Measurements from ENCODE around the gene RIN3. TPM values are rescaled to one million over a fixed set of nuclear protein-coding genes. Genes with fewer than 3 reads are reported as not detected.

RIN3 gene
- polyA plus RNA-seq, 1 experiment = 8.2 TPM

DNA sequence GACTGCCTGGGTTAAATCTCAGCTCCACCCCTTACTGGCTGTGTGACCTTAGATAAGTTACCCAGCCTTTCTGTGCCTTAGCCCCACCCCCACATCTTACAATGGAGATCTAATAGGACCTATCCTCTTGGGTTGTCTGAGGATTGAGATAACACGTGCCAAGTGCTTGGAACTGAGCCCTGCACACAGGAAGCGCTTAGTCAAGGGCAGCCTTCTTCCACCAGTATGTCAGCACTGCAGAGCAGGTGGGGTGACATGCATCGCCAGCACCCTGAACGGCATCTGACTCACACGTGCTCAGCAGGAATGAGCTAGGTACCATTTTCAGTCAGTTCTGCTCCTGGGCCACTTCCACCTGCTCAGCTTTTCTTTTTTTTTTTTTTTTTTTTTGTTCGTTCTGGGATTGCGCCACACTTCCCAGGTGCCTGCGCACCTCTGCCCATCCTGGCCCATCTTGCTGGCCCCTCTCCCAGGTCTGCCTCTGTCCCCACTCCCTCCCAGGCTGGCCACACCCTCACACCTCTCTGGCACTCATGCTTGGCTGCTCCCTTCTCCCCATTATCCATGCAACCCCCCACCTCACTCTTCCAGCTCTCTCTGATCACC lies 215.3 kb downstream of the RIN3 start:
- no peak for TF ChIP-seq CTCF (IDR thresholded peaks at IDR 0.05; ENCODE audit: insufficient read depth, low read depth, low read length)
- DNase-seq (ENCODE audit: low read depth) = no peak
- Histone ChIP-seq H3K4me3 (ENCODE audit: low read depth, low read length) (no peak overlapping the region), H3K36me3 (ENCODE audit: control insufficient read depth, insufficient read depth, low read length) (peaks cover 3% of the 10 kb centered on the region; the same call in 1 of the 2 replicates), H3K27me3 (ENCODE audit: control insufficient read depth, insufficient read depth, low read length) (no peaks in the 10 kb centered on the region)
- CTCF ChIA-PET = no interaction called here
- POLR2A ChIA-PET = no interaction called here

DNA sequence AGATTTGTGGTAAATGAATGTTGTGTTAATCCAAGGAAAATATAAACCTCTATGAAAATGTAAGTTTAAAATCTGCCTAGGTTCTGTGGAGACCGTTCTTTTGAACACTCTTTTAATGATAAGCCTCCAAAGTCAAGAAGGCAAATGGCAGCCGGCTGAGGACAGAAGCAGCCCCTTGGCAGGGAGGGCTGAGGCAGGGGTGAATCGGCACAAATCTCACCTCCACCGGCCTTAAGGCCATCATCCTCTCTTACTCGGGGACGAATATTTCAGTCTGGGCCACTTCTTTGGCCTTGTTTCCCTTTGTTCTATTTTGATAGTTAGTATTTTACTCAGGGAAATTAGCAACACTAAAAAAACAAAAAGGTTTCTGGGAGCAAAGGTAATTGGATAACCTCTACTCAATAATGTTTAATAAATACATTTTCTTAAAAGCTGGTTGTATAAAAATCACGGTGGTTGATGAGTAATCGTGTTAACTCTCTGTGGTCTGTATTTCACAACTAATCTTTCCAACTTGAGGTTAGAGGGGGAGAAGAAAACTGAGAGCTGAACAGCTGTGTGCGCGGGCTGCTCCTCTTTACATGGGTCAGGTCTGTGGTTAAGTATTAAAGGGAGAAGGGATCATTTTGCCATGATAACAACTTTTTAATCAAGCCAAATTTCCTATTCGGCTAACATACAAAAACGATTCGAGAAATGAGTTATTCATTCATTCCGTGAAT lies 216.2 kb downstream of the RIN3 start:
- Histone ChIP-seq H3K4me3 (ENCODE audit: low read depth, low read length) (no peak overlapping the region), H3K27me3 (ENCODE audit: control insufficient read depth, insufficient read depth, low read length) (no peaks in the 10 kb centered on the region), H3K36me3 (ENCODE audit: control insufficient read depth, insufficient read depth, low read length) (peaks cover 3% of the 10 kb centered on the region; the same call in 1 of the 2 replicates)
- no peak for TF ChIP-seq CTCF (IDR thresholded peaks at IDR 0.05; ENCODE audit: insufficient read depth, low read depth, low read length)
- DNase-seq (ENCODE audit: low read depth) = no peak
- ChIA-PET POLR2A (no interaction called here), CTCF (interaction anchor here (0.6 to 1.7 kb wide), 3 partner anchors 16 to 53 kb away, joined by 3 to 6 read pairs (median 4); no protein-coding TSS in a partner anchor)

- DNase-seq (ENCODE audit: low read depth) = no peak
- no peak for TF ChIP-seq CTCF (IDR thresholded peaks at IDR 0.05; ENCODE audit: insufficient read depth, low read depth, low read length)
- ChIA-PET POLR2A (no interaction called here), CTCF (interaction anchor here (1.7 kb wide), 1 partner anchor 52 kb away, joined by 6 read pairs; no protein-coding TSS in a partner anchor)
- Histone ChIP-seq H3K4me3 (ENCODE audit: low read depth, low read length) (no peak overlapping the region), H3K27me3 (ENCODE audit: control insufficient read depth, insufficient read depth, low read length) (no peaks in the 10 kb centered on the region), H3K36me3 (ENCODE audit: control insufficient read depth, insufficient read depth, low read length) (peaks cover 3% of the 10 kb centered on the region; the same call in 1 of the 2 replicates)
Measured at GRCh38 chr14:92731622-92732115, 218.1 kb downstream of the RIN3 start.

DNA sequence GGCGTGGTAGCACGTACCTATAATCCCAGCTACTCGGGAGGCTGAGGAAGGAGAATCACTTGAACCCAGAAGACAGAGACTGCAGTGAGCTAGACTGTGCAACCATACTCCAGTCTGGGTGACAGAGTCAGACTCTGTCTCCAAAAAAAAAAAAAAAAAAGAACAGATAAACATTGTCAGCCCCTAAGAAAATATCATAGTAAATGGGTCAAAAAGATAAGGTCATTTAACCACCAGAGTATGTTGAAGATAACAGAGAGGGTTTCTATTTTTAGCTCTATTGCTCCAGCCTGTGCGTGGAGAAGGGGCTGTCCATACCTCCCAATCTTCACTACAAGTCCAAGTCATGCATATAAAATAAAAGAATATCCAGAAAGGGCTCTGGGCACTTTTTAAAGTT lies 219.4 kb downstream of the RIN3 start:
- Histone ChIP-seq H3K27me3 (ENCODE audit: control insufficient read depth, insufficient read depth, low read length) (no peaks in the 10 kb centered on the region), H3K36me3 (ENCODE audit: control insufficient read depth, insufficient read depth, low read length) (peaks cover 3% of the 10 kb centered on the region; the same call in 1 of the 2 replicates), H3K4me3 (ENCODE audit: low read depth, low read length) (no peak overlapping the region)
- ChIA-PET POLR2A (no interaction called here), CTCF (no interaction called here)
- no peak for TF ChIP-seq CTCF (IDR thresholded peaks at IDR 0.05; ENCODE audit: insufficient read depth, low read depth, low read length)
- no peak for DNase-seq (ENCODE audit: low read depth)

- H3K4me3 ChIP-seq (ENCODE audit: low read depth, low read length) = no peak overlapping the region
- no peaks in the 10 kb centered on the region for H3K27me3 ChIP-seq (ENCODE audit: control insufficient read depth, insufficient read depth, low read length)
- CTCF ChIA-PET = interaction anchor here (1.4 kb wide), 1 partner anchor 13 kb away, joined by 3 read pairs; the partner anchor contains the start of gene LGMN
- POLR2A ChIA-PET = no interaction called here
- no peak for DNase-seq (ENCODE audit: low read depth)
- peaks cover 3% of the 10 kb centered on the region; the same call in 1 of the 2 replicates for H3K36me3 ChIP-seq (ENCODE audit: control insufficient read depth, insufficient read depth, low read length)
- no peak for TF ChIP-seq CTCF (IDR thresholded peaks at IDR 0.05; ENCODE audit: insufficient read depth, low read depth, low read length)
Measured at GRCh38 chr14:92734618-92735017, 221.0 kb downstream of the RIN3 start.

All from BJ (cell line).